HG02763 (cell line): ENCODE measurements around the gene PRH1.

Experiments used
- ATAC-seq: cut with Tn5 transposase; IDR thresholded peaks from one replicate; pipeline ENCODE4 v1.9.1; 2021; ENCODE audit warnings: mild to moderate bottlenecking, moderate library complexity; ENCODE audit not compliant: unreplicated experiment

PRH1 gene

DNA sequence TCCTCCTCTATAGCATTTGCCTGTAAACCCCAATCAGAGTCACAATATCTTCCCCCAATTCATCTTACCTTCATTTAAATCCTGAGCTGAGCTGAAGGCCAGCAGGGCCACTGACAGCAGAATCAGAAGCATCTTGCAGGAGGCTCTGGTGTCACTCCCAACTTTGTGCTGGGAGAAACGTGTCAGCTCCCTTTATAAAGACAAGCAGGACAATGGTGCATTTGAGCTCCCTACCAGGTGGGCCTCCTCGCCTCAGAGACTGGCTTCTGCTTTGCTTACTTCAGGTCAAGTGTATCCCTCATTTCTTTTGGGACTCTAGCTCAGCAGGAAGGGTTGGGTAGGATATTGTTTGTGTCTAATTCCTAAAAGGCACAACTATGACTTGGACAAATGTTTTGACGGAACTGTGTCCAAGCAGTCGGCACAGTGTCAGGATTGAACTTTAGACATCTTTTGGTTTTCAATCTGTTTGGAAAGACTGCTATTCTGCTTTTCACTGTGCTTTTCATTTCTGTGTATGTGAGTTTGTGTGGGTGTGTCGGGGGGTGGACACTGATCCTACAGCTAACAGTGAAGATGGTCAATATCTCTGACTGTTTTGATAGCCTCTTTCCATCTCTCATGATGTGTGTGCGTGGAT is at the start of gene PRH1:
PRH1 (minus strand) TSS at position 170 of the 640 bp plus-strand sequence; CDS start at position 132, 38 bp downstream.
- ATAC-seq: no peak

DNA sequence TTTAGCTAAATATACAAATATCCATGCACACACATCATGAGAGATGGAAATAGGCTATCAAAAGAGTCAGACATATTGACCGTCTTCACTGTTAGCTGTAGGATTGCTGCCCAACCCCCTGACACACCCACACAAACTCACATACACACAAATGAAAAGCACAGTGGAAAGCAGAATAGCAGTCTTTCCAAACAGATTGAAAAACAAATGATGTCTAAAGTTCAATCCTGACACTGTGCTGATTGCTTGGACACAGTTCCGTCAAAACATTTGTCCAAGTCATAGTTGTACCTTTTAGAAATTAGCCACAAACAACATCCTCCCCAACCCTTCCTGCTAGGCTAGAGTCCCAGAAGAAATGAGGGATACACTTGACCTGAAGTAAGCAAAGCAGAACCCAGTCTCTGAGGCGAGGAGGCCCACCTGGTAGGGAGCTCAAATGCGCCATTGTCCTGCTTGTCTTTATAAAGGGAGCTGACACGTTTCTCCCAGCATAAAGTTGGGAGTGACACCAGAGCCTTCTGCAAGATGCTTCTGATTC is 44.8 kb upstream of the PRH1 start, which contains the start of gene PRH2:
PRH2 (plus strand) TSS at position 491 of the 541 bp plus-strand sequence; CDS start at position 529, 38 bp downstream.
- ATAC-seq: no peak

DNA sequence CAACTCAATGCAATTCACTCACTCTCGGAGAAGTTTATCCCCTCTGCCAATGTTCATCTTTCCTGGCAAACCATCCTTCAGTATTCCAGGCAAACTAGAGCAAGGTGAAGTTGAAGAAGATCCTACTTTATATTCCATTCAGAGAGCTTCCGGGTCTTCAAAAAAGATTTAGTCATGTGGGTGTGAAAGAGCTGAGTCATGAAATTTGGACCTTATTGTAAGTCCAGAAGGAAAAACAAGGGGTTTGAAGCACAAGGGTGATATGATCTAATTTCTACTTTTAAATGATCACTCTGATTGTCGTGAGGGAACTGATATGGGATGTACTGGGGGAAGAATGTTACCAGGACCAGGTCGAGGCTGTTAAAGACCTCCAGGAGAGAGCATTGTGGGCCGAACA is 42.2 kb upstream of the PRH1 start:
- ATAC-seq: no peak

DNA sequence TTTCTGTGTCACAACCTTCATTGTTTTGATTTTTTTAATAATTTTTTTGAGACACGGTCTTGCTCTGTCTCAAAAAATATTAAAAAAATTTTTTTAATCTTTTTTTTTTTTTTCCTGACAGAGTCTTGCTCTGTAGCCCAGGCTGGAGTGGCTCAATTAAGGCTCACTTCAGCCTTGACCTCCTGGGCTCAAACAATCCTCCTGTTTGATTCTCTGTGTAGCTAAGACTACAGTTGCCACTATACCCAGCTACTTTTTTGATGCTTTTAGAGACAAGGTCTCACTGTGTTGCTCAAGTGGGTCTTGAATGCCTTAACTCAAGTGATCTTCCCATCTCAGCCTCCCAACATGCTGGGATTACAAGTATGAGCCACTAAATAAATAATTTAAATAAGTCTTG is 35.8 kb upstream of the PRH1 start:
- ATAC-seq: no peak

DNA sequence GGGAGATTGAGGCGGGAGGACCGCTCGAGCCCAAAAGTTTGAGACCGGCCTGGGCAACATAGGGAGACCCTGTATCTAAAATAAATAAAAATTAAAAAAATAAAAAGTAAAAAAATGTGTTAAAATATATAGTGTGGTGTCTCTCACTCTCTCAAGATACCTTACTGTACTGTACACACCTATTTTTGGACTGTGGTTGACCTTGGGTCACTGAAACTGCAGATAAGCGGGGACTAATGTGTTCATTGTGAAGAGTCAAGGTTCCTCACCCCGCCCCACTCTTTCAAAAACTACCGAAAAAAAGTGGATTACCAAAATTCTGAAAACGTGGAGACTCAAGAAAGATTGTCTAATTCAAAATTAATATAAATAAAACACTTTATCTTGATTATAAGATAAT is 26.3 kb upstream of the PRH1 start:
- no peak for ATAC-seq

DNA sequence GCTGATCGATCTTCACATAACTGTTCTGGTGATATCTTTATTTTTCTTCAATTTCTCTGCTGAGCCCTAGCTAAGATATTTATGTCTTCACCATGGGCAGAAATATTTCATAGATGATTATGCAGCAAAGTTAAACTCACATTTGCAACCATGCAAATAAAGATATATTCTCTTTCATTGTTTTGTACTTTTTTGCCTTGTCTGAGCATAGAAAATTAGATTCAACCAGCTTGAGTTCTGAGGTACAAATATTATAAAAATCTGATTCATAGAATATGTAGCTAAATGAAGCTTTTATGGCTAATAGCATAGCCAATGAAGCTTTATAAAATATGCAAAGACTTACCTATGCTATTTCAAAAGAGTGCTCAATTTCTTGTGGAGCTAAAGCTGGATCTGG is 25.4 kb upstream of the PRH1 start, which contains the start of gene TAS2R13:
TAS2R13 (minus strand) TSS at position 101 of the 400 bp plus-strand sequence. CDS start 264 bp downstream, outside the sequence.
- no peak for ATAC-seq

DNA sequence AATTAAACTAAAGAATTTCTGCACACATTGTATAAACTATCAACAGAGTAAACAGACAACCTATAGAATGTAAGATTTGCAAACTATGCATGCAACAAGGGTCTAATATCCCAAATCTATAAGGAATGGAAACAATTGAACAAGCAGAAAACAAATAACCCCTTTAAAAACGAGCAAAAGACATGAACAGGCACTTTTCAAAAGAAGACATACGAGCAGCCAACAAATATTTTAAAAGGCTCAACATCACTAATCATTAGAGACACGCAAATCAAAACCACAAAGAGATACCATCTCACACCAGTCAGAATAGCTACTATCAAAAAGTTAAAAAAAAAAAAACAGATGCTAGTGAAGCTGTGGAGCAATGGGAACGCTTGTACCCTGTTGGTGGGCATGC is 20.6 kb upstream of the PRH1 start:
- no peak for ATAC-seq

DNA sequence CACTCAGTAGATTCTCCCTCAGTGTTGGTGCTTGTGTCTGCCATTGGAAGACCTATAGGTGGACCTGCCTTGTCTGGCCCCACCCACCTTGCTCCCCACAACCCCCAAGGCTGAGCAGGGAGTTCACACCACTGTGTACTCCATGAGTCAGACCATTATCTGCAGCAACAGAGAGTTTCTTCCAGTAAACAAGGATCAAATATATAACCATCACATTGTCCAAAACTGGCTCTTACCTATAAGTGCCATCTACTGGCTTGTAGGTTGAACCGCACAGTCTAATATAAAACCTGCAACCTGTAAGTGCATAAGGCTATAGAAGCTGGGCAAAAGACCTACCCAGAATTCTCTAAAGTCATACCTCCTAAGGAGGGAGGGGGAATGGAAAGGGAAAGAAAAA is 17.4 kb upstream of the PRH1 start:
- no peak for ATAC-seq

DNA sequence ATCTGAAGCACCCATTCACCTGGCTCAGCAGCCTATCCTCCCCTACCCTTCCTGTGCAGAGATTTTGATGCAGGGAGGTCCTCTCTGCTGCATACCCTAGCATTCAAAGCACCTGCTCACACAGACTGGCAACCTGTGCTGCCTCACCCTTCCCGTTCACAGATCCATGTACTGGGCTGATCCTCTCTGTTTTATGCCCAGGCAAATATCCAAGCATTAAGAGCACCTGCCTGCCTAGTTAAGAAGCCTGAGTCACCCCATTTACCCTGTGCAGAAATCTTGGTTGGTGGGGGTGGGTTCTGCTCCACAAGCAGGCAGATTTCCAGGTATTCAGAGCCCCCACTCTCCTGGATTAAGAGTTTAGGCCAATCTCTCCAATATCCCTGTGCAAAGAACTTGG is 16.9 kb upstream of the PRH1 start:
- no peak for ATAC-seq

DNA sequence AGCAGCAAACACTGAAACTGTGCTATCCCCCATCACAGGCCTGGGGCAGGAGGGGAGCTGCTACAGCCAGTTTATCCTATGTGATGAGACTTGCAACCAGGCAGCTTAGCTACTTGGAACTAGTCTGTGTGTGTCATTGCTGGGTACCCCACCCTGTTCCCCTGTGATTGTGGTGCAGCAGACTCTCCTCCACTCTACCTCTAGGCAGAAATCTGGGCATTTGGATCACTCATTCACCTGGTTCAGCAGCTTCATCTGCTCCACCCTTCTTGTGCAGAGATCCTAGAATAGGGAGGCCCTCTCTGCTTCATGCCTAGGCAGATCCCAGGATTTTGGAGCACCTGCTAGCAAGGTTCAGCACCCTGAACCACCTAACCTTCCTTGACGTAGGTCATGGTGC is 16.5 kb upstream of the PRH1 start:
- no peak for ATAC-seq

DNA sequence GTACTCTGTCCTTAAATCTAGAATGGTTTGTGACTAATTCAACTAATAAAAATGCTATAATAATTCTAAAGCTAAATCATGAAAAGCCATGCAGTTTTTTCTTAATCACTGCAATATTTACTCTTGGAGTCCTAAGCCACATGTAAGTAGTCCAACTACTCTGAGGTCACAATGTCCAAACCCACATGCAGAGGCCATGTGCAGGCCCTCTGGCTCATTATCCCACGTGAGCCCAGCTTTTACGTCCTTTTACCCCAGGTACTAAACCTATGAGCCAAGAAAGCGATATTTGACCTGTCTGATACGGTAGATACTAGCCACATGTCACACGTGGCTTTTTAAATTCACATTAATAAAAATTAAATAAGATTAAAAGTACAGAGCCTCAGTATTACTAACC is 12.8 kb upstream of the PRH1 start:
- ATAC-seq: no peak

DNA sequence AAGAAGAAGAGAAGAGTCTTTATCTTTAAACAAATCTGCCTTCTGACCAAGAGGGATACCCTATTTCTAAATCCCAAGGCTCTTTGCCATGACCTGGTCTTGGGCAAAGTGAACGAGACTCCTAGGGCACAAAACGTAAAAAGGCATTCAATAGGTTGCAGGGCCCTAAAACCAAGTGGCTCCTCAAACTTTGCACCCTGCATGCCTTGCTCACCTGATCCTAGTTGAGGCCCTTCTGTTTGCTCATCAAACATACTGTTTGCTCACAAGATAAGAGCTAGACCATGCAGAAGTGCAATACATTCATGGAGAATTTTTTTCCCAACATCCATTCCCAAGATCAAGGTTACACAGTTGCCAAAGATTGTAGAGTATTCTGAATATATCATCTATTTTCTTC is 7.9 kb upstream of the PRH1 start:
- no peak for ATAC-seq

DNA sequence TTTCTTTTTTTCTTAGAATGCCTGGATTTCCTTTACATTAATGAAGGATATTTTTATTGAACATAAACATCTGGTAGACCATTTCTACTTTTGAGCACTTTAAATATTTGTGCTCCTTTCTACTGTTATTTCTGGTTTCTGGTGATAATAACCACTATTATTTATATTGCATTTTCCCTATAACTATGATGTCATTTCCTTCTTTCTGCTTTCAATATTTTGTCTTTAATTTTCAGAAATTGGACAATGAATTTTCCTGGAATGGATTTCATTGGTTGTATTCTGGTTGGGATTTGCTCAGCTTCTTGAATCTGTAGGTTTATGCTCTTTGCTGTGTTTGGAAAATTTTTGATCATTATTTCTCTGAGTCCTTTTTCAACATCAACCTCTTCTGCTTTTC is 5.2 kb upstream of the PRH1 start:
- no peak for ATAC-seq

DNA sequence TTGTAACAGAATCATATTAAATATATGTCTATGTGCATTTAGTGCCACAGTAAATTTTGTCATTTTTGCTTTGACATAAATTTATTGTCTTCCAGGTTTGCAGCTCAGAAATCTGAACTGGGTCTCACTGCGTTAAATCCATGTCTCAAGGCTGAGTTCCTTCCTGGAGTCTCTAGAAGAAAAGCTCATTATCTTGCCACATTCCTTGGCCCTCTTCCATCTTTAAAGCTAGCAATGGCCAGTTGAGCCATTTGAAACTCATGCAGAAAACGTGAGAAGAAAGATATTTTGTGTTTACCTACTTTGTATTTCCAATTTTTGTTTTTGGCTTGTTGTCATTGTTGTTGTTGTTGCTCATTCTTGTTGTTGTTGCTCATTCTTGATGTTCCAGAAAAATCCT is 10.7 kb downstream of the PRH1 start:
- ATAC-seq: no peak

DNA sequence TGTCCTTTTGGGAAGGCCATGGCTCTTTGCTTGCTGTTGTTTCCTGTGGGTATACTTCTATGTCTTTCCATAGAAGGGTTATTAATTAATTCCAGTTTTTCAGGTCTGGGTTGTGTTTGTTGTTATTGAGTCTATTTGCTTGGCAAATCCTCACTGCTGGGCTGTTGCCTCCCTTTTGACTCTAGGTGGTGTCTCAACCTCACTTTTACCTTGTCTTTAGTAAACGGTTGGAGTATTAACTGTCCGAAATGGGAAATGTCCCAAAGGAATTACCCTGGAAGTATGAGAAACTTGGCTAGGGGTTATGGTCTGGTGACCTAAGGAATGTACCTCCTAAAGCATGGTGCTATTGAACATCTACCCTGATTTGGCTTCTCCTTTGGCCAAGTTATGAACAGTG is 16.7 kb downstream of the PRH1 start:
- no peak for ATAC-seq

DNA sequence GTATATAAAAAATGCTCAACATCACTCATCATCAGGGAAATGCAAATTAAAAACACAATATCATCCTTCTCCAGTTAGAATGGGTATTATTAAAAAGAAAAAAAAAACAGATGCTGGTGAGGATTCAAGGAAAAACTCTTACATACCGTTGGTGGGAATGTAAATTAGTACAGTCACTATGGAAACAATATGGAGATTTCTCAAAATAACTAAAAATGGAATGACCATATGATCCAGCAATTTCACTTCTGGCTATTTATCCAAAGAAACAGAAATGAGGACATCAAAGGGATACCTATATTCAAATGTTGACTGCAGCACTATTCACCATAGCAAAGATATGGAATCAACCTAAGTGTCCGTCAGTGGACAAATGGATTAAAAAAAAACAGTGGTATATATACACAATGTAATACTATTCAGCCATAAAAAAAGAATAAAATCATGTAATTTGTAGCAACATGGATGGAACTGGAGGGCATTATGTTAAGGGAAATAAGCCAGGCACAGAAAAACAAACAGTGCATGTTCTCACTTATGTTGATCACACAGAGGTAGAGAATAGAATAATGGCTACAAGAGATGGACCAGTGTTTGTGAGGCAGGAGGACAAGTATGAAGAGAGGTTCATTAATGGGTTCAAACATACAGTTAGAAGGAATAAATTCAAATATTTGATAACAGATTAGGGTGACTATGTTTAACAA is 20.4 kb downstream of the PRH1 start:
- no peak for ATAC-seq

DNA sequence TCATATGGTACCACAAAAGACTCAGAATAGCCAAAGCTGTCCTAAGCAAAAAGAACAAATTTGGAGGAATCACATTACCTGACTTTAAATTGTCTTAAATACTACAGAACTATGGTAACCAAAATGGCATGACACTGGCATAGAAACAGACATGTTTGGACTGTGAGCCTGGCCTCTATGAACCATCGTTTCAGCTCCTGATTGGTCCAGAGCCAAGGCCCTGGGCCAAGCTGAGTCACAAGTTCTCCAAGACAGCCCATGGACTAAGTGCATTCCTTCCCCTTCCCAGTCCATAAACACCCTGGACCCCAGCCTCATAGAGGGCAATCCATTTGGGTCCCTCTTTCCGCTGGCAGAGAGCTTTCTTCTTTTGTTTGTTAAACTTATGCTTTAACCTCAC is 22.7 kb downstream of the PRH1 start:
- no peak for ATAC-seq

DNA sequence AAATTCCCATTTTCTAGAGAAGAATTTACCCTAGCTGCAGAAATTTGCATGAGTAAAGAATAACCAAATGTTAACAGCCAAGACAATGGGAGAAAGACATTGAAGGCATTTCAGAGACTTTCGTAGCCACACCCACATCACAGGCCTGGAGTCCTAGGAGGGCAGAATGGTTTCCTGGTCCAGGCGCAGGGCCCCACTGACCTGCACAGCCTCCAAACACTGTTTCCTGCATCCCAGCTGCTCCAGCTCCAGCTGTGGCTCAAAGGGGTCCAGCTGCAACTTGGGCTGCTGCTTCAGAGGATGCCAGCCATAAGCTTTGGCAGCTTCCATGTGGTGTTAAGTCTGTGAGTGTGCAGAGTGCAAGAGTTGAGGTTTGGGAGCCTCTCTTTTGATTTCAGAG is 28.2 kb downstream of the PRH1 start:
- no peak for ATAC-seq

DNA sequence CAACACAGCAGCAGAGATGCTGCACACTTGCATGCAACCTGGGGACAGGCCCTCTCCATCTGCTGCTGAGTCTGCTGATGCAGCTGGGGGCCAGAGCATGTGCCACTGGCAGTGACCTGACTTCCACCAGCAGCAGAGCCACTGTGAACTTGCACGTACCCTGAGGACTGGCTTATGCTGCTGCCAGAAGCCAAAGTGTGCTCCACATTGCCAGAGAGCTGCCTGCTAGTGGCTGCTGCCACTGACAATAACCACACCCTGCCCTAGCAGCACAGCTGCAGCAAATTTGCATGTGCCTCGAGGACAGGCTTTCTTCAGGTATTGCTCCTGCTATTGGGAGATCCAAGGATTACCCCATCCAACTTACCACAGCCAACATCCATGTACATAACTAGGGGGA is 30.3 kb downstream of the PRH1 start:
- ATAC-seq: no peak

DNA sequence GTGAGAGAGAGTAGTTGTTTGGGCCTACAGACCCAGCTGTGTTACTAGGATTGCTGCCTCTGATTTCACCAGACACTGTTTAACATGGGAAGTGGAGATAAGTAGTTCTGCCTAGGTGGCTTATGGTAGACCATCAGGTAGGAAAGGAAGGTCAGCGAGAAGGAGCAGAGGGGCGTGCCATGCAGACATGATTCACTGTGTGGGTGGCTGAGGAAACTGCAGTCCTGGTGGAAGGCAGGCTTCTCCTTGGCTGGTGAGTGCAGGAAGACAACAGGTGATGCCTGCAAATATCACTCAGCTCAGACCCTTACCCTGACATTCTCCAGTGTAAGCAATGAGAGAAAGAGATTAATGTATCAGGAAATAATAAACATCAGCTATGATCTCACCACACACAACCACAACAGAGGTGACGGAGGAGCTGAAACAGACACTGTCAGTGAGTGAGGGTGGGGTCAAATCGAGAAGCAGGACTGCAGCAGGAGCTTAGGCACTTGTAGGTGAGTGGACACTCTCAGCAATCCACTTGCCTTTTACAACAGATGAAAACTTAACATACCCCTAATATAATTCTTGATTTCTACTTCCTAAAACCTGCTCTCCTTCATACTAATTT is 32.7 kb downstream of the PRH1 start:
- ATAC-seq: no peak

DNA sequence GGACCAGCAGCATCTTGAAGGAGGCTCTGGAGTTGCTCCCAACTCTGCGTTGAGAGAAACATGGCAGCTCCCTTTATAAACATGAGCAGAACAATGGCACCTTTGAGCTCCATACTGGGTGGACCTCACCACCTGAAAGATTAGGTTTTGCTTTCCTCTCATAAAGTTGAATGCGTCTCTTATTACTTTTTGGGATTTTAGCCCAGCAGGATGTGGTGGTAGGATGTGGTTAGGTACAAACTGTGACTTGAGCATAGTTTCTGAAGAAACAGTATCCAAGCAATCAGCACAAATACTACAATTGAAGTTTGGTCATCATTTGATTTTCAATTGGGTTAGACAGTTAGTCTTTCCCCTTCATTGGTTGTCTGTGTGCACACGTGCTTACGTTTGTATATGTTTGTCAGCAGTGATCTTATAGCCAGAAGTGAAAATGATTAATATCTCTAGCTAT is 34.6 kb downstream of the PRH1 start, which contains the start of gene PRR4:
PRR4 (minus strand) TSS at position 51 of the 454 bp plus-strand sequence; CDS start at position 13, 38 bp downstream.
- ATAC-seq: no peak

DNA sequence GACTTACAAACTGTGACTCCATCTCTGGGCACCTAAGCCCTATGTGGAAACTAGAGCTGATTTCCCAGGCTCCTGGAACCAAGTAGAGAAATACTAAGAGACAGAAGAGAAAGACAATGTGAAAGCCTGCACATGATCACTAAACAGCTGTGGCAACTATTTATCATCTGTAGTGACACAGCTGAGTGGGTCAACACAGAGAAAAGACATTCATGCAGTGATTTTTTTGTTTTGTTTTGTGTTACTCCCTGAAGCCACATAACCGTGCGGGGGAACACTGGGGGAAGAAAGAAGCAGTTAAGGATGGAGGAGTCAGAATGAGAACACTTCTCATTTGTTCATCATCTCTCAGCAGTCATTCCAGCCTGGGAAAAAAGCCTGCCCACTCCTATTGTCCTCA is 36.3 kb downstream of the PRH1 start:
- no peak for ATAC-seq
